Endothelial cell of umbilical vein (primary cell): Measurements from ENCODE around the gene CRISPLD2. TPM values are rescaled to one million over a fixed set of nuclear protein-coding genes. Genes with fewer than 3 reads are reported as not detected.

Source experiments
- BruUV-seq: library from RNA; stranded (reverse); fragments of 400-500 nt; replicated peaks from 2 replicates; lab custom pipeline; 2021; lab: Mats Ljungman, UMichigan
- CTCF ChIA-PET: fragments of 300-600, 350-600 bp; sonication (Branson Sonifier 250); formaldehyde crosslinking; loops from one replicate; lab custom pipeline; 2021; ENCODE audit warnings: antibody characterized with exemption, inconsistent platforms; lab: Charles Lee
- POLR2A ChIA-PET: fragments of 300-600, 350-600 bp; sonication (Branson Sonifier 250); formaldehyde crosslinking; loops from one replicate; lab custom pipeline; 2021; ENCODE audit warnings: antibody characterized with exemption, inconsistent platforms; lab: Charles Lee
- DNase-seq: peaks from one replicate; pipeline ENCODE4 v3.0.0-alpha.2; 2011; ENCODE audit warnings: low read depth, low spot score
- FAIRE-seq: peaks from 2 replicates; lab custom pipeline; 2011; peaks lifted over from hg19 to GRCh38; lab: Jason Lieb, UNC
- H2AFZ ChIP-seq: 2 replicates; pipeline ENCODE4 v1.6.0; 2012; ENCODE audit warnings: low read depth, low read length, control low read depth, inconsistent platforms
- H3K27ac ChIP-seq: 2 replicates; pipeline ENCODE4 v1.5.1; 2011; ENCODE audit warnings: low read depth, mild to moderate bottlenecking, control low read depth, low read length, moderate library complexity; ENCODE audit not compliant: insufficient read depth
- H3K27me3 ChIP-seq, 2 experiments: 2 replicates each; pipeline versions ENCODE4 v1.6.0 to v1.6.1; 2011; ENCODE audit warnings: low read length in 2 of 2, mixed read lengths in 1 of 2; ENCODE audit not compliant: control insufficient read depth in 2 of 2, insufficient read depth in 2 of 2
- H3K36me3 ChIP-seq, 2 experiments: 2 replicates in 1 of 2; 3 replicates in 1 of 2; pipeline ENCODE4 v1.5.1; 2011; ENCODE audit warnings: low read length in 2 of 2, mild to moderate bottlenecking in 1 of 2, moderate library complexity in 1 of 2; ENCODE audit not compliant: control insufficient read depth in 2 of 2, insufficient read depth in 2 of 2; ENCODE audit errors: extremely low read depth in 1 of 2
- H3K4me1 ChIP-seq: 3 replicates; pipeline ENCODE4 v1.5.1; 2011; ENCODE audit warnings: mild to moderate bottlenecking, low read length; ENCODE audit not compliant: control insufficient read depth, insufficient read depth; ENCODE audit errors: extremely low read depth
- H3K4me2 ChIP-seq: 2 replicates; pipeline ENCODE4 v1.6.1; 2011; ENCODE audit warnings: low read length, control low read depth, mixed read lengths; ENCODE audit not compliant: insufficient read depth
- H3K4me3 ChIP-seq, 3 experiments: fragments of 200-600 bp in 1 of 3; sonication (generic), shearing (Covaris generic) in 1 of 3; replicated peaks in 1 of 3; 2 replicates each; pipeline ENCODE4 v1.5.1; 2011 to 2016; ENCODE audit warnings: control low read depth in 3 of 3, low read length in 3 of 3, mild to moderate bottlenecking in 2 of 3, inconsistent platforms in 1 of 3, low read depth in 1 of 3, moderate library complexity in 1 of 3; ENCODE audit not compliant: insufficient read depth in 1 of 3
- H3K79me2 ChIP-seq: 2 replicates; pipeline ENCODE4 v1.6.0; 2012; ENCODE audit warnings: low read length, inconsistent platforms; ENCODE audit not compliant: control insufficient read depth, insufficient read depth
- H3K9ac ChIP-seq: replicated peaks from 2 replicates; pipeline ENCODE3; 2011; ENCODE audit warnings: low read length, control low read depth; ENCODE audit not compliant: insufficient read depth; ENCODE audit errors: extremely low read depth
- H3K9me1 ChIP-seq: replicated peaks from 3 replicates; pipeline ENCODE4 v1.6.0; 2011; ENCODE audit warnings: mild to moderate bottlenecking, low read length; ENCODE audit not compliant: control insufficient read depth, insufficient read depth; ENCODE audit errors: extremely low read depth
- H3K9me3 ChIP-seq: replicated peaks from 2 replicates; pipeline ENCODE4 v1.5.1; 2012; ENCODE audit warnings: low read length, inconsistent platforms; ENCODE audit not compliant: control insufficient read depth, insufficient read depth
- H4K20me1 ChIP-seq: replicated peaks from 2 replicates; pipeline ENCODE3; 2011; ENCODE audit warnings: mild to moderate bottlenecking, low read length; ENCODE audit not compliant: control insufficient read depth, insufficient read depth; ENCODE audit errors: extremely low read depth
- EZH2 ChIP-seq: IDR thresholded peaks from 2 replicates; pipeline ENCODE4 v1.6.1; 2012; ENCODE audit warnings: borderline replicate concordance, low read depth, mild to moderate bottlenecking, moderate library complexity, low read length, inconsistent platforms; ENCODE audit not compliant: severe bottlenecking
- FOS ChIP-seq: IDR thresholded peaks from 2 replicates; pipeline ENCODE4 v1.6.1; 2011; ENCODE audit warnings: mild to moderate bottlenecking, low read length, moderate library complexity, borderline replicate concordance; ENCODE audit not compliant: insufficient read depth
- GATA2 ChIP-seq: IDR thresholded peaks from 2 replicates; pipeline ENCODE4 v1.7.0; 2011; ENCODE audit warnings: low read depth, mild to moderate bottlenecking, moderate library complexity, mixed read lengths, low read length; ENCODE audit not compliant: insufficient read length, insufficient read depth
- JUN ChIP-seq: IDR thresholded peaks from 2 replicates; pipeline ENCODE4 v1.6.1; 2011; ENCODE audit warnings: borderline replicate concordance, low read depth; ENCODE audit not compliant: insufficient read length, insufficient read depth
- MAX ChIP-seq: IDR thresholded peaks from 2 replicates; pipeline ENCODE4 v1.6.1; 2011; ENCODE audit not compliant: insufficient read depth, insufficient read length
- MYC ChIP-seq: IDR thresholded peaks from one replicate; pipeline ENCODE4 v1.6.1; 2011; ENCODE audit warnings: mild to moderate bottlenecking, low read depth, low read length
- POLR2A ChIP-seq: IDR thresholded peaks from 2 replicates; pipeline ENCODE4 v1.6.1; 2012; ENCODE audit warnings: low read depth, mild to moderate bottlenecking, control low read depth, low read length
- POLR2AphosphoS5 ChIP-seq: IDR thresholded peaks from 2 replicates; pipeline ENCODE4 v1.6.1; 2012; ENCODE audit warnings: low read depth, mild to moderate bottlenecking, control low read depth, low read length, moderate library complexity; ENCODE audit not compliant: insufficient read depth
- dilution Hi-C: fragments of 300-500 bp; cut with MboI; formaldehyde crosslinking; loops from one replicate; pipeline ENCODE4 v1.15.0; 2019; ENCODE audit warnings: low sequenced_read_pairs; ENCODE audit not compliant: extremely low pct_ligation_motif_present
- intact Hi-C: fragments of 100-400 bp; cut with micrococcal nuclease; formaldehyde crosslinking; loops from one replicate; pipeline ENCODE4 v1.10.0; 2022
- polyA plus RNA-seq, 4 experiments: library from polyadenylated mRNA; depleted of rRNA in 3 of 4; stranded (reverse) in 3 of 4; unstranded in 1 of 4; fragments of >200 nt; gene quantifications; 2 replicates each; pipeline versions ENCODE4 v1.2.1 to v1.2.3, GENCODE V29; 2011 to 2012; ENCODE audit warnings: missing spikeins in 1 of 4
- total RNA-seq: library from RNA; stranded (reverse); gene quantifications from 2 replicates; pipeline ENCODE4 v1.2.3, GENCODE V29; 2021
- TF ChIP-seq, protein P1 (sequence below), 2 donors: IDR thresholded peaks; 1 replicate in 1 of 2; 2 replicates in 1 of 2; pipeline ENCODE4 v1.5.1; 2011; ENCODE audit warnings: low read length in 2 of 2, mild to moderate bottlenecking in 2 of 2, moderate library complexity in 2 of 2, control low read depth in 1 of 2, inconsistent platforms in 1 of 2, low read depth in 1 of 2; ENCODE audit not compliant: insufficient read depth in 1 of 2; ENCODE audit errors: extremely low read depth in 1 of 2

CRISPLD2 gene
- total and polyA plus RNA-seq, 2 donors (not counting 3 experiments of a cell fraction or from before 2014, with no cell fraction given) = 0.14 to 0.73 TPM

GRCh38 chr16:84886497-84887090, 66.8 kb downstream of the CRISPLD2 start:
- no peaks in the 10 kb centered on the region for H3K9me3 ChIP-seq
- dilution Hi-C loops = no loop called here
- no peak overlapping the region for H3K4me2 ChIP-seq
- no peaks in the 10 kb centered on the region for H3K9me1 ChIP-seq
- intact Hi-C loops = no loop called here
- H3K4me3 ChIP-seq = no peak overlapping the region
- ChIA-PET CTCF (interaction anchor here (1.2 to 1.9 kb wide), 3 partner anchors 9 to 132 kb away, joined by 4 to 5 read pairs (median 4); no protein-coding TSS in a partner anchor), POLR2A (no interaction called here)
- H3K4me1 ChIP-seq = peaks cover 18% of the 10 kb centered on the region
- H3K9ac ChIP-seq = no peak overlapping the region
- no TSS peak for BruUV-seq
- H3K79me2 ChIP-seq = no peaks in the 10 kb centered on the region
- H3K27me3 ChIP-seq = no peaks in the 10 kb centered on the region
- H2AFZ ChIP-seq = no peak overlapping the region
- H3K27ac ChIP-seq = no peak overlapping the region
- H3K36me3 ChIP-seq = no peaks in the 10 kb centered on the region
- FAIRE-seq (no peak), DNase-seq (no peak)
- H4K20me1 ChIP-seq = no peaks in the 10 kb centered on the region
- TF ChIP-seq POLR2AphosphoS5 (no peak), POLR2A (no peak), EZH2 (no peak), GATA2 (no peak), FOS (no peak), JUN (no peak), MYC (no peak), MAX (no peak)
- TF ChIP-seq, protein P1, sequence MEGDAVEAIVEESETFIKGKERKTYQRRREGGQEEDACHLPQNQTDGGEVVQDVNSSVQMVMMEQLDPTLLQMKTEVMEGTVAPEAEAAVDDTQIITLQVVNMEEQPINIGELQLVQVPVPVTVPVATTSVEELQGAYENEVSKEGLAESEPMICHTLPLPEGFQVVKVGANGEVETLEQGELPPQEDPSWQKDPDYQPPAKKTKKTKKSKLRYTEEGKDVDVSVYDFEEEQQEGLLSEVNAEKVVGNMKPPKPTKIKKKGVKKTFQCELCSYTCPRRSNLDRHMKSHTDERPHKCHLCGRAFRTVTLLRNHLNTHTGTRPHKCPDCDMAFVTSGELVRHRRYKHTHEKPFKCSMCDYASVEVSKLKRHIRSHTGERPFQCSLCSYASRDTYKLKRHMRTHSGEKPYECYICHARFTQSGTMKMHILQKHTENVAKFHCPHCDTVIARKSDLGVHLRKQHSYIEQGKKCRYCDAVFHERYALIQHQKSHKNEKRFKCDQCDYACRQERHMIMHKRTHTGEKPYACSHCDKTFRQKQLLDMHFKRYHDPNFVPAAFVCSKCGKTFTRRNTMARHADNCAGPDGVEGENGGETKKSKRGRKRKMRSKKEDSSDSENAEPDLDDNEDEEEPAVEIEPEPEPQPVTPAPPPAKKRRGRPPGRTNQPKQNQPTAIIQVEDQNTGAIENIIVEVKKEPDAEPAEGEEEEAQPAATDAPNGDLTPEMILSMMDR (IDR thresholded peaks at IDR 0.05; ENCODE audit: extremely low read depth in 1 of 2, insufficient read depth in 1 of 2, low read depth in 1 of 2, low read length in 2 of 2) = no peak
